Heart left ventricle (tissue), 13 donors: Measurements from ENCODE around the gene HSPA4.

Source experiments
- CTCF ChIP-seq, 12 donors: fragments of 200-600 bp; sonication (generic) in 4 of 12; IDR thresholded peaks; one replicate each; pipeline versions ENCODE4 v1.5.0 to v1.8.0; 2018 to 2022; ENCODE audit warnings: antibody characterized with exemption in 12 of 12, mild to moderate bottlenecking in 5 of 12
- POLR2A ChIP-seq, 2 donors: fragments of 450-650 bp; IDR thresholded peaks; one replicate each; pipeline ENCODE4 v1.6.1; 2017; ENCODE audit warnings: antibody characterized with exemption in 2 of 2, mild to moderate bottlenecking in 2 of 2, moderate library complexity in 2 of 2
- donor health status: ischemic (EF 13 %, LVEDD 7.1; RV severe dilation, severe dysfunction).
- donor health status: DM: no; HTN: yes; CAD: no.
- donor health status: DM: no; HTN: no; CAD: no.
- donor health status: ischemic (EF 25% LVEDD 6.9; RV normal size, moderate dysfunction).
- donor health status: ischemic (EF 25% LVEDD 5.7; RV mildly dilated, moderate dysfunction).
- donor health status: ischemic (EF 35%, LVEDD 5.7; RV mildly dilated, moderate dysfunction).
- donor health status: nonischemic (EF 11% LVEDD 7.7; RV severe dilation, severe dysfunction).
- donor health status: DM: yes; HTN: yes; CAD: no.
- donor health status: PGD.
- donor health status: ischemic (EF 29% LVEDD 5.4; RV normal size, mild dysfunction).
- donor health status: nonischemic (EF 23%, LVEDD 6.1; RV moderate dilation, normal function).

DNA sequence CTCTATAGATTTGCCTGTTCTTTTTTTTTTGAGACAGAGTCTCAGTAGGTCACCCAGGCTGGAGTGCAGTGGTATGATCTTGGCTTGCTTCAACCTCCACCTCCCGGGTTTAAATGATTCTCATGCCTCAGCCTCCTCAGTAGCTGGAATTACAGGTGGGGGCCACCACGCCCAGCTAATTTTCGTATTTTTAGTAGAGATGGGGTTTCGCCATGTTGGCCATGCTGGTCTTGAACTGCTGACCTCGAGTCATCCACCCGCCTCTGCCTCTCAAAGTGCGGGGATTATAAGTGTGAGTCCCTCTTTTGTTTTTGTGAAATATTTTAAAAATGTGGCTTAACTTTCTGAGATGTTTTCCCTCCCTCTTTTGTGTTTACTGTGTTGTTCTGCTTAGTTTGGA, 29.2 kb downstream of the HSPA4 start:
- TF ChIP-seq POLR2A (IDR thresholded peaks at IDR 0.05) (no peak), CTCF (IDR thresholded peaks at IDR 0.05) (no peak)
